Left lung (tissue), 10 donors: Measurements from ENCODE around the gene NDUFV1. TPM values are rescaled to one million over a fixed set of nuclear protein-coding genes. Genes with fewer than 3 reads are reported as not detected.
A peak's percentile ranks its signal among the peaks of the same experiment; 100 is the strongest.

Experiments used
- ATAC-seq: fragments of 200-7000 bp; cut with Tn5 transposase; one replicate; pipeline ENCODE4 v1.9.1; 2020; ENCODE audit warnings: moderate library complexity
- DNase-seq, 4 donors: peaks; one replicate each; pipeline ENCODE4 v3.0.0-alpha.2; 2013 to 2020
- H3K27ac ChIP-seq, 2 donors: fragments of 200-600 bp; sonication (generic) in 1 of 2; one replicate each; pipeline versions ENCODE4 v1.5.0 to v1.8.0; 2020 to 2021
- H3K27me3 ChIP-seq, 2 donors: fragments of 200-600 bp; sonication (generic) in 1 of 2; one replicate each; pipeline versions ENCODE4 v1.5.0 to v1.8.0; 2020 to 2021
- H3K36me3 ChIP-seq, 2 donors: fragments of 200-600 bp; sonication (generic) in 1 of 2; one replicate each; pipeline versions ENCODE4 v1.5.0 to v1.8.0; 2020 to 2021
- H3K4me1 ChIP-seq, 2 donors: fragments of 200-600 bp; one replicate each; pipeline ENCODE4 v1.8.0; 2021
- H3K4me3 ChIP-seq, 2 donors: fragments of 200-600 bp; sonication (generic) in 1 of 2; one replicate each; pipeline versions ENCODE4 v1.5.0 to v1.8.0; 2020 to 2021; ENCODE audit warnings: mild to moderate bottlenecking in 1 of 2
- H3K9me3 ChIP-seq, 2 donors: fragments of 200-600 bp; sonication (generic) in 1 of 2; one replicate each; pipeline versions ENCODE4 v1.5.0 to v1.8.0; 2020 to 2021
- CTCF ChIP-seq, 2 donors: fragments of 200-600 bp; sonication (generic) in 1 of 2; IDR thresholded peaks; one replicate each; pipeline versions ENCODE4 v1.5.0 to v1.8.0; 2021; ENCODE audit warnings: antibody characterized with exemption in 2 of 2
- intact Hi-C, 2 donors: fragments of 100-400 bp; cut with DNase I; formaldehyde crosslinking; loops; one replicate each; pipeline versions ENCODE4 v1.11.2 to v1.14.2; 2022
- polyA plus RNA-seq, 6 donors: library from polyadenylated mRNA; unstranded; fragments of 120-200 nt; gene quantifications; one replicate each; pipeline ENCODE4 v1.2.1, GENCODE V29; 2013; ENCODE audit not compliant: insufficient read length in 6 of 6
- total RNA-seq, 2 donors: library from RNA; stranded (reverse); fragmentation: NEBNext Ultra II Directional; extraction: Animal tissue kit (Norgen Biotek cat#: 25700); gene quantifications; one replicate each; pipeline ENCODE4 v1.2.1, GENCODE V29; 2021
- donor health status: DM: no; HTN: yes; CAD: no.
- donor health status: DM: no; HTN: no; CAD: no.

NDUFV1 gene
- total and polyA plus RNA-seq, 8 donors, result 136 to 204 (median 163) TPM

GRCh38 chr11:67572747-67573419 lies 33.9 kb upstream of the NDUFV1 start:
- DNase-seq (peak in 2 of 4 donors; percentile 64 to 67), ATAC-seq (peak; percentile 83)
- Histone ChIP-seq H3K27me3 (peaks cover 0 to 5% of the 10 kb centered on the region in 2 donors), H3K9me3 (no peaks in the 10 kb centered on the region), H3K27ac (no peak overlapping the region), H3K36me3 (no peaks in the 10 kb centered on the region), H3K4me1 (peaks cover 0 to 5% of the 10 kb centered on the region in 2 donors), H3K4me3 (no peak overlapping the region)
- intact Hi-C loops, result no loop called here
- TF ChIP-seq CTCF (IDR thresholded peaks at IDR 0.05), result peak; percentile 70 to 77

GRCh38 chr11:67574938-67575337 lies 31.8 kb upstream of the NDUFV1 start:
- intact Hi-C loops, result no loop called here

GRCh38 chr11:67576735-67577475 lies 29.8 kb upstream of the NDUFV1 start:
- ATAC-seq (no peak), DNase-seq (no peak)
- H3K9me3 ChIP-seq, result no peaks in the 10 kb centered on the region
- H3K36me3 ChIP-seq, result no peaks in the 10 kb centered on the region
- TF ChIP-seq CTCF (IDR thresholded peaks at IDR 0.05), result no peak
- peaks cover 0 to 12% of the 10 kb centered on the region in 2 donors for H3K27me3 ChIP-seq
- H3K27ac ChIP-seq, result no peak overlapping the region
- H3K4me3 ChIP-seq, result no peak overlapping the region
- H3K4me1 ChIP-seq, result peaks cover 0 to 13% of the 10 kb centered on the region in 2 donors
- intact Hi-C loops, result no loop called here

More at GRCh38 chr11:67574938-67575337, 31.8 kb upstream of the NDUFV1 start:
- Histone ChIP-seq H3K9me3 (no peaks in the 10 kb centered on the region), H3K36me3 (no peaks in the 10 kb centered on the region), H3K27me3 (peaks cover 0 to 12% of the 10 kb centered on the region in 2 donors), H3K4me3 (no peak overlapping the region), H3K27ac (no peak overlapping the region), H3K4me1 (peaks cover 0 to 12% of the 10 kb centered on the region in 2 donors)
- ATAC-seq, result no peak
- DNase-seq, result no peak
- TF ChIP-seq CTCF (IDR thresholded peaks at IDR 0.05), result no peak

GRCh38 chr11:67577951-67578350 lies 28.8 kb upstream of the NDUFV1 start:
- ATAC-seq (no peak), DNase-seq (no peak)
- Histone ChIP-seq H3K4me1 (peaks cover 7 to 20% of the 10 kb centered on the region in 2 donors), H3K36me3 (no peaks in the 10 kb centered on the region), H3K4me3 (no peak overlapping the region), H3K27me3 (peaks cover 0 to 12% of the 10 kb centered on the region in 2 donors), H3K9me3 (no peaks in the 10 kb centered on the region), H3K27ac (no peak overlapping the region)
- no peak for TF ChIP-seq CTCF (IDR thresholded peaks at IDR 0.05)
- intact Hi-C loops, result no loop called here

- DNase-seq, result peak in 2 of 4 donors; percentile 54 to 56
- TF ChIP-seq CTCF (IDR thresholded peaks at IDR 0.05), result no peak
- ATAC-seq, result peak; percentile 4
Observed at GRCh38 chr11:67581469-67581868, 25.3 kb upstream of the NDUFV1 start.

More at GRCh38 chr11:67581469-67581868, 25.3 kb upstream of the NDUFV1 start:
- H3K27me3 ChIP-seq, result peaks cover 0 to 12% of the 10 kb centered on the region in 2 donors
- H3K27ac ChIP-seq, result peak overlapping the region; percentile 93 to 95
- H3K4me1 ChIP-seq, result peaks cover 12 to 46% of the 10 kb centered on the region in 2 donors
- H3K4me3 ChIP-seq, result no peak overlapping the region
- intact Hi-C loops, result no loop called here
- peaks cover 0 to 20% of the 10 kb centered on the region in 2 donors for H3K36me3 ChIP-seq
- no peaks in the 10 kb centered on the region for H3K9me3 ChIP-seq
